Measurements from ENCODE around the gene SDK1. TPM values are rescaled to one million over a fixed set of nuclear protein-coding genes. Genes with fewer than 3 reads are reported as not detected.

SDK1 gene
- total RNA-seq, 6 experiments from 2014 or later: not detected

GRCh38 chr7:3488829-3489228, 187.8 kb downstream of the SDK1 start:
- Mint-ChIP-seq H3K27me3 (ENCODE audit: insufficient read depth) (no peaks in the 10 kb centered on the region), H3K36me3 (ENCODE audit: low read depth) (no peaks in the 10 kb centered on the region; the same call in 1 of the 2 replicates), H3K27ac (no peak overlapping the region), H3K4me3 (no peak overlapping the region), H3K4me1 (ENCODE audit: low read depth) (no peaks in the 10 kb centered on the region), H3K9me3 (peaks cover 41% of the 10 kb centered on the region)
- DNase-seq: no peak
- TF ChIP-seq CTCF (IDR thresholded peaks at IDR 0.05): no peak

- DNase-seq: no peak
- no peak overlapping the region for H3K27ac Mint-ChIP-seq
- H3K4me3 Mint-ChIP-seq: no peak overlapping the region
- H3K9me3 Mint-ChIP-seq: peaks cover 31% of the 10 kb centered on the region
- TF ChIP-seq CTCF (IDR thresholded peaks at IDR 0.05): no peak
- no peaks in the 10 kb centered on the region for H3K27me3 Mint-ChIP-seq (ENCODE audit: insufficient read depth)
- peaks cover 2% of the 10 kb centered on the region; the same call in 1 of the 2 replicates for H3K36me3 Mint-ChIP-seq (ENCODE audit: low read depth)
- no peaks in the 10 kb centered on the region for H3K4me1 Mint-ChIP-seq (ENCODE audit: low read depth)
These were observed 192.4 kb downstream of the SDK1 start for GRCh38 chr7:3493499-3493898.

- no peak for TF ChIP-seq CTCF (IDR thresholded peaks at IDR 0.05)
- Mint-ChIP-seq H3K4me1 (ENCODE audit: low read depth) (no peaks in the 10 kb centered on the region), H3K9me3 (peaks cover 34% of the 10 kb centered on the region), H3K27me3 (ENCODE audit: insufficient read depth) (no peaks in the 10 kb centered on the region; the same call in 1 of the 2 replicates), H3K4me3 (no peak overlapping the region), H3K27ac (no peak overlapping the region), H3K36me3 (ENCODE audit: low read depth) (peaks cover 5% of the 10 kb centered on the region; the same call in 1 of the 2 replicates)
- no peak for DNase-seq
These were observed 193.9 kb downstream of the SDK1 start for GRCh38 chr7:3494947-3495346.

DNA sequence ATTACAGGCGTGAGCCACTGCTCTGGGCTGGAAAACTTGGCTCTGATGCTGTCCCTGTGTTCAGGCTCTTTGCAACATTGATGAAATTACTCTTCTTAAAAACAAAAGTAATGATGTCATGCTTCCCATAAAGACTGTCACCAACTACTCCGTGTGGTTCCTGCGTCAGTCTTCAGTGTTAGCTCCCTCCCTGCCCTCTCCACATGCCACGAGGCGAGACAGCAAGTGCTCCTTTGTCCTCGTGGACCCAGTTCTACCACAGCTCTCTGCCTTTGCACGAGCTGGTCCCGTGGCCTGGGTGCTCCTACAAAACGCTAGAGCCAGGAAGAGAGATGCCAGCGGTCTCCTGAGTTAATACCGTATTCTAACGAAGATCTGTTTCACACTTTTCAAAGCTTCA, 194.5 kb downstream of the SDK1 start:
- Mint-ChIP-seq H3K27me3 (ENCODE audit: insufficient read depth) (no peaks in the 10 kb centered on the region; the same call in 1 of the 2 replicates), H3K36me3 (ENCODE audit: low read depth) (peaks cover 5% of the 10 kb centered on the region; the same call in 1 of the 2 replicates)
- TF ChIP-seq CTCF (IDR thresholded peaks at IDR 0.05): no peak

GRCh38 chr7:3495954-3496353, 194.9 kb downstream of the SDK1 start:
- H3K27me3 Mint-ChIP-seq (ENCODE audit: insufficient read depth): no peaks in the 10 kb centered on the region; the same call in 1 of the 2 replicates
- no peak overlapping the region for H3K27ac Mint-ChIP-seq
- no peak for DNase-seq
- peaks cover 41% of the 10 kb centered on the region for H3K9me3 Mint-ChIP-seq
- peaks cover 5% of the 10 kb centered on the region; the same call in 1 of the 2 replicates for H3K36me3 Mint-ChIP-seq (ENCODE audit: low read depth)
- TF ChIP-seq CTCF (IDR thresholded peaks at IDR 0.05): no peak
- no peaks in the 10 kb centered on the region for H3K4me1 Mint-ChIP-seq (ENCODE audit: low read depth)
- no peak overlapping the region for H3K4me3 Mint-ChIP-seq

More for the DNA sequence above, 194.5 kb downstream of the SDK1 start:
- no peak for DNase-seq
- H3K9me3 Mint-ChIP-seq: peaks cover 40% of the 10 kb centered on the region
- H3K4me3 Mint-ChIP-seq: no peak overlapping the region
- no peak overlapping the region for H3K27ac Mint-ChIP-seq
- no peaks in the 10 kb centered on the region for H3K4me1 Mint-ChIP-seq (ENCODE audit: low read depth)

DNA sequence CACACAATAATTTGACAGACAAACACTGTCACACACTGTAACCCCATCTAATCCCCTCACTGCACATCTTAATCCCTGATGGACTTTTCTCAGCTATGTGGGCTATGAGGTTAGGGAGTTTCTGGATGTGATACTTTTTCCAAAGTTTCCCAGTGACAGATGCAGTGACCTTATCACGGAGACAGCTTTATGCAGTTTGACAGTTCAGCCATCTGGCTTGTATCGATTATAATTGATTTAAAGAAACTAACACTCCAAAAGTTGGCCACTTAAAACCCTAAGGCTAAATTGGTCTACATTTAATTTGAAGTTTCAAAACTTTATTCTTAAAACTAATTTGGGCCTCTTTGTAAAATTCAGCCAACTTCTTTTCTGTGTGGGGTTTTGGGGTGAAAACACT, 196.7 kb downstream of the SDK1 start:
- H3K4me3 Mint-ChIP-seq: no peak overlapping the region
- no peaks in the 10 kb centered on the region for H3K4me1 Mint-ChIP-seq (ENCODE audit: low read depth)
- no peaks in the 10 kb centered on the region; the same call in 1 of the 2 replicates for H3K27me3 Mint-ChIP-seq (ENCODE audit: insufficient read depth)
- DNase-seq: no peak
- peaks cover 5% of the 10 kb centered on the region; the same call in 1 of the 2 replicates for H3K36me3 Mint-ChIP-seq (ENCODE audit: low read depth)
- TF ChIP-seq CTCF (IDR thresholded peaks at IDR 0.05): no peak
- no peak overlapping the region for H3K27ac Mint-ChIP-seq
- H3K9me3 Mint-ChIP-seq: peaks cover 45% of the 10 kb centered on the region
